HG03575 (cell line): ENCODE data around the gene HK1.

Experiments used
- ATAC-seq: cut with Tn5 transposase; IDR thresholded peaks from one replicate; pipeline ENCODE4 v1.9.1; 2021; ENCODE audit not compliant: unreplicated experiment, insufficient number of reproducible peaks, low FRiP score; ENCODE audit errors: extremely low read depth

HK1 gene

GRCh38 chr10:69338133-69338456 lies 59.8 kb downstream of the HK1 start:
- ATAC-seq = no peak

GRCh38 chr10:69338547-69339450 lies 60.5 kb downstream of the HK1 start:
- no peak for ATAC-seq

- no peak for ATAC-seq
These were observed 62.4 kb downstream of the HK1 start for GRCh38 chr10:69340695-69341094.

GRCh38 chr10:69343905-69344304 lies 65.6 kb downstream of the HK1 start:
- ATAC-seq = no peak

GRCh38 chr10:69344591-69345252 lies 66.4 kb downstream of the HK1 start:
- no peak for ATAC-seq

- ATAC-seq = no peak
These were observed 67.1 kb downstream of the HK1 start for GRCh38 chr10:69345402-69345801.

- no peak for ATAC-seq
These were observed 67.7 kb downstream of the HK1 start for GRCh38 chr10:69345890-69346474.

- no peak for ATAC-seq
These were observed 68.5 kb downstream of the HK1 start for GRCh38 chr10:69346776-69347175.

GRCh38 chr10:69348816-69349541 lies 70.7 kb downstream of the HK1 start:
- ATAC-seq = no peak

GRCh38 chr10:69349542-69349888 lies 71.2 kb downstream of the HK1 start:
- no peak for ATAC-seq

- no peak for ATAC-seq
These were observed 73.3 kb downstream of the HK1 start for GRCh38 chr10:69351589-69351988.

GRCh38 chr10:69352569-69353264 lies 74.4 kb downstream of the HK1 start:
- no peak for ATAC-seq

GRCh38 chr10:69353977-69354635 lies 75.8 kb downstream of the HK1 start:
- no peak for ATAC-seq

- no peak for ATAC-seq
These were observed 77.9 kb downstream of the HK1 start for GRCh38 chr10:69356187-69356586.

- ATAC-seq = no peak
These were observed 80.0 kb downstream of the HK1 start for GRCh38 chr10:69358148-69358795.

- no peak for ATAC-seq
These were observed 80.9 kb downstream of the HK1 start for GRCh38 chr10:69359148-69359547.

GRCh38 chr10:69359594-69359993 lies 81.3 kb downstream of the HK1 start:
- no peak for ATAC-seq
